Stimulated activated CD8-positive, alpha-beta memory T cell treated with anti-CD3 and anti-CD28 coated beads, Interleukin-15, amount 100 ng/mL, for 1 hour (primary cell): ENCODE data around the gene PRKAR1B.

ENCODE experiments used
- DNase-seq: peaks from one replicate; pipeline ENCODE4 v3.0.0-alpha.2; 2020; ENCODE audit warnings: low read depth

PRKAR1B gene

GRCh38 chr7:691361-692045 is 35.6 kb downstream of the PRKAR1B start:
- no peak for DNase-seq

GRCh38 chr7:690478-691360 is 36.4 kb downstream of the PRKAR1B start:
- DNase-seq = no peak

GRCh38 chr7:685540-685939 is 41.5 kb downstream of the PRKAR1B start:
- no peak for DNase-seq

GRCh38 chr7:684416-684815 is 42.7 kb downstream of the PRKAR1B start:
- no peak for DNase-seq

- DNase-seq = no peak
Observed at GRCh38 chr7:683526-684205, 43.4 kb downstream of the PRKAR1B start.

GRCh38 chr7:682810-683209 is 44.3 kb downstream of the PRKAR1B start:
- no peak for DNase-seq

GRCh38 chr7:681551-682307 is 45.4 kb downstream of the PRKAR1B start:
- no peak for DNase-seq

- no peak for DNase-seq
Observed at GRCh38 chr7:680411-681127, 46.5 kb downstream of the PRKAR1B start.

GRCh38 chr7:676972-677385 is 50.1 kb downstream of the PRKAR1B start:
- no peak for DNase-seq

GRCh38 chr7:676246-676971 is 50.7 kb downstream of the PRKAR1B start:
- DNase-seq = no peak

- DNase-seq = no peak
Observed at GRCh38 chr7:674454-675410, 52.3 kb downstream of the PRKAR1B start.

GRCh38 chr7:673681-674453 is 53.2 kb downstream of the PRKAR1B start:
- no peak for DNase-seq

- DNase-seq = no peak
Observed at GRCh38 chr7:672891-673290, 54.2 kb downstream of the PRKAR1B start.

- DNase-seq = no peak
Observed at GRCh38 chr7:671415-672042, 55.6 kb downstream of the PRKAR1B start.

- no peak for DNase-seq
Observed at GRCh38 chr7:670501-671390, 56.3 kb downstream of the PRKAR1B start.

- no peak for DNase-seq
Observed at GRCh38 chr7:668958-669357, 58.1 kb downstream of the PRKAR1B start.
